ENCODE data around the gene BAZ1A. TPM values are rescaled to one million over a fixed set of nuclear protein-coding genes. Genes with fewer than 3 reads are reported as not detected.

Gene BAZ1A
- total RNA-seq (2011; cell fraction: chromatin; rRNA removed; ENCODE audit: low replicate concordance) = 25.3 and 90.1 TPM in 2 replicates
- 11.5 and 18.0 TPM in 2 replicates for total RNA-seq (2011; cell fraction: nucleolus; rRNA removed)
- 31.5 and 39.1 TPM in 2 replicates for total RNA-seq (2011; cell fraction: nucleoplasm; rRNA removed)
- total RNA-seq (2014; rRNA removed) (39.1 and 41.3 TPM in 2 replicates), total RNA-seq (2014; rRNA removed; fragmentation: Illumina TruSeq; extraction: Trizol) (64.4 and 77.5 TPM in 2 replicates), total RNA-seq (2015; rRNA removed; fragmentation: Illumina TruSeq; extraction: Trizol) (59.9 and 71.2 TPM in 2 replicates), total RNA-seq (2021) (31.0 and 36.0 TPM in 2 replicates), polyA plus RNA-seq (2011; rRNA removed) (31.2 and 43.8 TPM in 2 replicates), polyA plus RNA-seq (2014; fragmentation: Illumina TruSeq; extraction: Trizol) (42.3 and 51.5 TPM in 2 replicates), polyA plus RNA-seq (2014; fragmentation: Nextera tagmentation; extraction: Ambion mirVana) (10 to 100 TPM; 22.0 to 23.6 TPM), polyA plus RNA-seq (2014; rRNA removed) (31.0 and 37.9 TPM in 2 replicates), polyA minus RNA-seq (2011; rRNA and poly(A)+ RNA removed) (54.2 and 72.7 TPM in 2 replicates), Bru-seq, nascent RNA (percentile 79 among the genes with signal in this experiment), BruChase-seq, experiment 1, labeled RNA remaining after a 2-hour chase (percentile 84 among the genes with signal in this experiment), BruChase-seq, experiment 2, labeled RNA remaining after a 6-hour chase (percentile 82 among the genes with signal in this experiment)
- 7.2 and 10.8 TPM in 2 replicates for polyA plus RNA-seq (2011; cell fraction: cytosol; rRNA removed)
- 14.1 and 17.0 TPM in 2 replicates for polyA plus RNA-seq (2011; cell fraction: nucleus; rRNA removed)
- 17.6 and 27.0 TPM in 2 replicates for polyA plus RNA-seq (2012)
- 20.6 and 32.6 TPM in 2 replicates for polyA minus RNA-seq (2011; cell fraction: cytosol; rRNA and poly(A)+ RNA removed)
- polyA minus RNA-seq (2011; cell fraction: nucleus; rRNA and poly(A)+ RNA removed) = 14.7 and 20.2 TPM in 2 replicates
- long read RNA-seq, experiment 1, full-length matches to known transcripts = 1 of 132 reads
- long read RNA-seq, experiment 1, partial matches to known transcripts = 112 of 132 reads
- long read RNA-seq, experiment 1, other reads (novel, unspliced or antisense) = 19 of 132 reads
- long read RNA-seq, experiment 2, partial matches to known transcripts = 20 of 26 reads
- long read RNA-seq, experiment 2, other reads (novel, unspliced or antisense) = 6 of 26 reads
- long read RNA-seq, experiment 3, partial matches to known transcripts = 42 of 46 reads
- long read RNA-seq, experiment 3, other reads (novel, unspliced or antisense) = 4 of 46 reads

- no peaks in the 10 kb centered on the region for H3K9me1 ChIP-seq (ENCODE audit: control insufficient read depth, insufficient read depth, low read length)
- H3K9me3 ChIP-seq (replicated peaks; ENCODE audit: control insufficient read depth, insufficient read depth, low read depth, low read length) = no peaks in the 10 kb centered on the region
- FAIRE-seq (peak; percentile 92), ATAC-seq (peak; percentile 44), DNase-seq (ENCODE audit: extremely low read depth in 1 of 4, low spot score in 3 of 4) (peak; percentile 69 to 81 (median 70))
- peaks cover 20% of the 10 kb centered on the region; the same call in 2 of the 3 replicates for H3K36me3 ChIP-seq (ENCODE audit: control insufficient read depth, insufficient read depth, low read length)
- H3K79me2 ChIP-seq (ENCODE audit: control insufficient read depth, insufficient read depth, low read length) = peaks cover 60% of the 10 kb centered on the region
- H3K4me3 ChIP-seq = peak within 1 kb of the TSS; percentile 96
- H3K4me2 ChIP-seq (ENCODE audit: insufficient read depth, low read length) = peak within 1 kb of the TSS; percentile 82
- TSS peak; percentile 83 for BruUV-seq (replicated peaks)
- H3K4me1 ChIP-seq (replicated peaks in 1 of 2; ENCODE audit: control insufficient read depth in 2 of 2, insufficient read depth in 2 of 2, low read length in 2 of 2) = peaks cover 6 to 11% of the 10 kb centered on the region in 2 experiments; a peak in 4 of 5 replicates
- WGBS (ENCODE audit: insufficient coverage, low coverage, missing lambda C conversion rate) = 0% methylated on average over 9 of the region's 46 CpGs
- peak within 1 kb of the TSS; percentile 98 for H3K27ac ChIP-seq (ENCODE audit: extremely low read depth, low read depth, low read length)
- no peaks in the 10 kb centered on the region for H3K27me3 ChIP-seq (ENCODE audit: control insufficient read depth in 2 of 2, insufficient read depth in 2 of 2, low read length in 2 of 2)
- H2AFZ ChIP-seq (ENCODE audit: low read depth, low read length) = peak within 1 kb of the TSS; percentile 79
- POLR2A ChIA-PET = interaction anchor here (0.6 to 1.3 kb wide), 3 partner anchors 106 to 321 kb away, joined by 3 to 5 read pairs (median 4); partner anchors contain the start of gene PRORP
- in situ Hi-C loops (cut with MboI) = no loop called here
- peak within 1 kb of the TSS; percentile 90 to 96 for H3K9ac ChIP-seq (ENCODE audit: insufficient read depth in 1 of 2, low read depth in 2 of 2, low read length in 2 of 2)
- no peaks in the 10 kb centered on the region; the same call in 1 of the 2 replicates for H4K20me1 ChIP-seq (replicated peaks; ENCODE audit: control insufficient read depth, insufficient read depth, low read length)
- intact Hi-C loops (cut with micrococcal nuclease) = loop anchor here (2.0 to 10.0 kb wide), 2 partner anchors 108 to 250 kb away; partner anchors contain the start of genes PPP2R3C, PRORP and SRP54
- CTCF ChIA-PET (ENCODE audit: low intra/inter-chr PET ratio) = no interaction called here
- TF ChIP-seq SOX6 (IDR thresholded peaks at IDR 0.05) (no peak), CHD1 (IDR thresholded peaks at IDR 0.05; ENCODE audit: low read length) (peak; percentile 74), ZC3H11A (IDR thresholded peaks at IDR 0.05; ENCODE audit: low read depth, low read length) (no peak), TAF9B (IDR thresholded peaks at IDR 0.05; ENCODE audit: partially characterized antibody) (peak; percentile 44), PHTF2 (CRISPR knock-in tag; IDR thresholded peaks at IDR 0.05) (no peak), MLLT1 (IDR thresholded peaks at IDR 0.05) (peak in 1 of 2 experiments; percentile 41; a peak in 1 of 4 replicates), ZNF121 (CRISPR knock-in tag; conservative IDR thresholded peaks at IDR 0.05) (no peak), PML (IDR thresholded peaks at IDR 0.05; ENCODE audit: low read length) (peak; percentile 47; the same call in 1 of the 2 replicates), POLR2A (conservative IDR thresholded peaks at IDR 0.05) (peak; percentile 90), DPF2 (IDR thresholded peaks at IDR 0.05) (no peak), EP400 (IDR thresholded peaks at IDR 0.05) (peak; percentile 56; the same call in 1 of the 2 replicates), SUPT5H (IDR thresholded peaks at IDR 0.05) (peak; percentile 84), POLR2B (IDR thresholded peaks at IDR 0.05; ENCODE audit: low read depth, partially characterized antibody) (peak; percentile 74), ZKSCAN8 (CRISPR knock-in tag; IDR thresholded peaks at IDR 0.05) (no peak)
- TF ChIP-seq, protein P1, sequence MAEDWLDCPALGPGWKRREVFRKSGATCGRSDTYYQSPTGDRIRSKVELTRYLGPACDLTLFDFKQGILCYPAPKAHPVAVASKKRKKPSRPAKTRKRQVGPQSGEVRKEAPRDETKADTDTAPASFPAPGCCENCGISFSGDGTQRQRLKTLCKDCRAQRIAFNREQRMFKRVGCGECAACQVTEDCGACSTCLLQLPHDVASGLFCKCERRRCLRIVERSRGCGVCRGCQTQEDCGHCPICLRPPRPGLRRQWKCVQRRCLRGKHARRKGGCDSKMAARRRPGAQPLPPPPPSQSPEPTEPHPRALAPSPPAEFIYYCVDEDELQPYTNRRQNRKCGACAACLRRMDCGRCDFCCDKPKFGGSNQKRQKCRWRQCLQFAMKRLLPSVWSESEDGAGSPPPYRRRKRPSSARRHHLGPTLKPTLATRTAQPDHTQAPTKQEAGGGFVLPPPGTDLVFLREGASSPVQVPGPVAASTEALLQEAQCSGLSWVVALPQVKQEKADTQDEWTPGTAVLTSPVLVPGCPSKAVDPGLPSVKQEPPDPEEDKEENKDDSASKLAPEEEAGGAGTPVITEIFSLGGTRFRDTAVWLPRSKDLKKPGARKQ (CRISPR knock-in tag; IDR thresholded peaks at IDR 0.05) = no peak
Measured at GRCh38 chr14:34875031-34875922, at the start of gene BAZ1A. TSS of gene BAZ1A (minus strand) at chr14:34875360. CDS start at chr14:34874604, 756 bp downstream.
